Breast epithelium (tissue), 4 donors: ENCODE data around the gene CHST2. TPM values are rescaled to one million over a fixed set of nuclear protein-coding genes. Genes with fewer than 3 reads are reported as not detected.
A peak's percentile ranks its signal among the peaks of the same experiment; 100 is the strongest.

ENCODE experiments used
- DNase-seq, 2 donors: peaks; one replicate each; pipeline ENCODE4 v3.0.0-alpha.2; 2019; ENCODE audit warnings: low spot score in 2 of 2
- H3K27ac ChIP-seq, 2 donors: fragments of 200-600 bp; sonication (generic) in 1 of 2; one replicate each; pipeline ENCODE4 v1.5.1; 2016 to 2019; ENCODE audit warnings: mild to moderate bottlenecking in 1 of 2
- H3K27me3 ChIP-seq, 2 donors: fragments of 200-600 bp; sonication (generic) in 1 of 2; one replicate each; pipeline versions ENCODE4 v1.5.1 to v1.6.0; 2017 to 2019; ENCODE audit warnings: control low read depth in 1 of 2, mild to moderate bottlenecking in 1 of 2
- H3K36me3 ChIP-seq: fragments of 200-600 bp; one replicate; pipeline ENCODE4 v1.5.1; 2019
- H3K4me1 ChIP-seq, 2 donors: fragments of 200-600 bp; sonication (generic); one replicate each; pipeline ENCODE4 v1.5.1; 2016 to 2019; ENCODE audit warnings: control low read depth in 1 of 2
- H3K4me3 ChIP-seq, 3 donors: fragments of 200-600 bp; sonication (generic); 1 replicate in 2 of 3; 2 replicates in 1 of 3; pipeline ENCODE4 v1.5.1; 2016 to 2019; ENCODE audit warnings: mild to moderate bottlenecking in 3 of 3, moderate library complexity in 2 of 3
- H3K9me3 ChIP-seq, 2 donors: fragments of 200-600 bp; sonication (generic) in 1 of 2; one replicate each; pipeline ENCODE4 v1.5.1; 2016 to 2019; ENCODE audit warnings: control low read depth in 1 of 2
- POLR2A ChIP-seq: fragments of 450-650 bp; IDR thresholded peaks from one replicate; pipeline ENCODE4 v1.6.1; 2016; ENCODE audit warnings: antibody characterized with exemption, mild to moderate bottlenecking, moderate library complexity
- POLR2AphosphoS5 ChIP-seq, 3 donors: sonication (generic); formaldehyde crosslinking; IDR thresholded peaks; one replicate each; pipeline ENCODE4 v1.6.1; 2017; ENCODE audit warnings: antibody characterized with exemption in 3 of 3
- intact Hi-C: fragments of 100-400 bp; cut with DNase I; formaldehyde crosslinking; loops from one replicate; pipeline ENCODE4 v1.15.1; 2023; ENCODE audit warnings: low total_unique reads
- total RNA-seq, 3 donors: library from RNA; depleted of rRNA; stranded (reverse); fragments of >200 nt; gene quantifications; one replicate each; pipeline ENCODE4 v1.1.0, GENCODE V29; 2016
- TF ChIP-seq, protein P1 (sequence below), 3 donors: fragments of 450-650 bp; IDR thresholded peaks; one replicate each; pipeline ENCODE4 v1.5.1; 2016 to 2017; ENCODE audit warnings: antibody characterized with exemption in 3 of 3, mild to moderate bottlenecking in 3 of 3, moderate library complexity in 3 of 3

The CHST2 gene
- total RNA-seq, 3 donors from 2014 or later = 3.0 to 6.9 (median 4.5) TPM

DNA sequence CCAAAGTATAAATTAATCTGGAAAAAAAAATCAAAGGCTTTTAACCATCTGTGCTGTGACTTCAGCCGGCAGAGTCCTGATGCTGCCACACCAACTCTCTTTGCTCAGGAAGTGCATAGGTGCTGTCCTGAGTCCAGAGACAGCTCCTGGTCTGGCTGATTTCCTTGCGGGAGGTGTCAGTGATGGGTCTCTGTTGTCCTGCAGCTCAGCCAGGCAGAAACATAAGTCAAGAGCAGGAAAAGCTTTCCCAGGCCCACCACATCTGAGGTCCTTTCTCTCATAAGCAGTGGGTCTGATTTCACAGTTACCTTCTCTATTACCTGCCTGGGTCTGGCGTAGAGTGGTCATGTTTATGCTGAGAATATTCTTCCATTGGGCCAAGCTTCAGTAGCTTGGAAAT is 19.4 kb downstream of the CHST2 start:
- Histone ChIP-seq H3K4me3 (no peak overlapping the region), H3K36me3 (no peaks in the 10 kb centered on the region), H3K4me1 (no peaks in the 10 kb centered on the region), H3K27ac (no peak overlapping the region), H3K9me3 (no peaks in the 10 kb centered on the region), H3K27me3 (no peaks in the 10 kb centered on the region)
- DNase-seq = no peak
- intact Hi-C loops = no loop called here
- TF ChIP-seq, protein P1, sequence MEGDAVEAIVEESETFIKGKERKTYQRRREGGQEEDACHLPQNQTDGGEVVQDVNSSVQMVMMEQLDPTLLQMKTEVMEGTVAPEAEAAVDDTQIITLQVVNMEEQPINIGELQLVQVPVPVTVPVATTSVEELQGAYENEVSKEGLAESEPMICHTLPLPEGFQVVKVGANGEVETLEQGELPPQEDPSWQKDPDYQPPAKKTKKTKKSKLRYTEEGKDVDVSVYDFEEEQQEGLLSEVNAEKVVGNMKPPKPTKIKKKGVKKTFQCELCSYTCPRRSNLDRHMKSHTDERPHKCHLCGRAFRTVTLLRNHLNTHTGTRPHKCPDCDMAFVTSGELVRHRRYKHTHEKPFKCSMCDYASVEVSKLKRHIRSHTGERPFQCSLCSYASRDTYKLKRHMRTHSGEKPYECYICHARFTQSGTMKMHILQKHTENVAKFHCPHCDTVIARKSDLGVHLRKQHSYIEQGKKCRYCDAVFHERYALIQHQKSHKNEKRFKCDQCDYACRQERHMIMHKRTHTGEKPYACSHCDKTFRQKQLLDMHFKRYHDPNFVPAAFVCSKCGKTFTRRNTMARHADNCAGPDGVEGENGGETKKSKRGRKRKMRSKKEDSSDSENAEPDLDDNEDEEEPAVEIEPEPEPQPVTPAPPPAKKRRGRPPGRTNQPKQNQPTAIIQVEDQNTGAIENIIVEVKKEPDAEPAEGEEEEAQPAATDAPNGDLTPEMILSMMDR (IDR thresholded peaks at IDR 0.05) = no peak
- TF ChIP-seq POLR2AphosphoS5 (IDR thresholded peaks at IDR 0.05) = no peak

DNA sequence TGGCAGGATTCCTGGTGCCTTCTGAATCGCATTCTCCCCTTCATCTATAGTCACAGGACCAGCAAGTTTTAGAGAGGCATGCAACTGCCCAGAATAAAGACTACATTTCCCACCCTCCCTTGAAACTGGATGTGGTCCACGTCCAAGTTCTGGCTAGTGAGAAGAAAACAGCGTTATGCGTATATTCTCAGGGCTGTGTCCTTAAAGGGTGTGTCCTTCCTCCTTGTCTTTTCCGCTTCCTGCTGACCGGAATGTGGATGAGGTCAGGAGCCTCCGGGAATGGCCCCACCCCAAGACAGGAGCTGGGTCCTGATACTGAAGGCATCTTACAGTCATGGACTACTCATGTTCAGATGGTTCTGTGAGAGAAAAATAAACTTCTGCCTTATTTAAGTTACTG is 20.2 kb downstream of the CHST2 start:
- Histone ChIP-seq H3K4me3 (no peak overlapping the region), H3K9me3 (no peaks in the 10 kb centered on the region), H3K27ac (peak overlapping the region in 1 of 2 donors; percentile 43), H3K27me3 (no peaks in the 10 kb centered on the region), H3K36me3 (no peaks in the 10 kb centered on the region), H3K4me1 (no peaks in the 10 kb centered on the region)
- intact Hi-C loops = no loop called here
- TF ChIP-seq, protein P1 (IDR thresholded peaks at IDR 0.05) = no peak
- TF ChIP-seq POLR2A = no peak
- peak in 2 of 3 donors; percentile 25 to 29 for TF ChIP-seq POLR2AphosphoS5 (IDR thresholded peaks at IDR 0.05)
- no peak for DNase-seq

DNA sequence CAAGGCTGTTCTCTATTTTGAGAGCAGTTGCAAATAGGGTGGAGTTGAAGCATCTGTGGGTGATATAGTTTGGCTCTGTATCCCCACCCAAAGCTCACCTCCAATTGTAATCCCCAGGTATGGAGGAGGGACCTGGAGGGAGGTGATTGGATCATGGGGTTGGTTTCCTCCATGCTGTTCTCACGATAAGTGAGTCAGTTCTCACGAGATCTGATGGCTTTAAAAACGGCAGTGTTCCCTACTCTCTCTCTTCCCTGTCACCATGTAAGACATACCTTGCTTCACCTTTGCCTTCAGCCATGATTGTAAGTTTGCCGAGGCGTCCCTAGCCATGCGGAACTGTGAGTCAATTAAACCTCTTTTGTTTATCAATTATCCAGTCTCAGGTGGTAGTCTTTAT is 21.0 kb downstream of the CHST2 start:
- DNase-seq = no peak
- H3K36me3 ChIP-seq = no peaks in the 10 kb centered on the region
- intact Hi-C loops = no loop called here
- no peak overlapping the region for H3K4me3 ChIP-seq
- no peaks in the 10 kb centered on the region for H3K4me1 ChIP-seq
- H3K27ac ChIP-seq = peak overlapping the region in 1 of 2 donors; percentile 43
- H3K27me3 ChIP-seq = no peaks in the 10 kb centered on the region
- H3K9me3 ChIP-seq = no peaks in the 10 kb centered on the region
- TF ChIP-seq POLR2A (no peak), POLR2AphosphoS5 (IDR thresholded peaks at IDR 0.05) (no peak)
- TF ChIP-seq, protein P1 (IDR thresholded peaks at IDR 0.05) = no peak

DNA sequence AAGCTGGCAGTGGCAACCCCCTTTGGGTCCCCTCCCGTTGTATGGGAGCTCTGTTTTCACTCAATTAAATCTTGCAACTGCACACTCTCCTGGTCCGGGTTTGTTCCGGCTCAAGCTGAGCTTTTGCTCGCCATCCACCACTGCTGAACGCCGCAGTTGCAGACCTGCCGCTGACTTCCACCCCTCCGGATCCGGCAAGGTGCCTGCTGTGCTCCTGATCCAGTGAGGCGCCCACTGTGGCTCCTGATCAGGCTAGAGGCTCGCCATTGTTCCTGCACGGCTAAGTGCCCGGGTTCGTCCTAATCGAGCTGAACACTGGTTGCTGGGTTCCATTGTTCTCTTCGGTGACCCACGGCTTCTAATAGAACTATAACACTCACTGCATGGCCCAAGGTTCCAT is 22.8 kb downstream of the CHST2 start:
- intact Hi-C loops = no loop called here
- no peak overlapping the region for H3K4me3 ChIP-seq
- no peak for DNase-seq
- no peaks in the 10 kb centered on the region for H3K4me1 ChIP-seq
- H3K27ac ChIP-seq = no peak overlapping the region
- no peaks in the 10 kb centered on the region for H3K36me3 ChIP-seq
- no peaks in the 10 kb centered on the region for H3K9me3 ChIP-seq
- H3K27me3 ChIP-seq = no peaks in the 10 kb centered on the region
- no peak for TF ChIP-seq POLR2AphosphoS5 (IDR thresholded peaks at IDR 0.05)
- TF ChIP-seq, protein P1 (IDR thresholded peaks at IDR 0.05) = no peak
- TF ChIP-seq POLR2A = no peak

DNA sequence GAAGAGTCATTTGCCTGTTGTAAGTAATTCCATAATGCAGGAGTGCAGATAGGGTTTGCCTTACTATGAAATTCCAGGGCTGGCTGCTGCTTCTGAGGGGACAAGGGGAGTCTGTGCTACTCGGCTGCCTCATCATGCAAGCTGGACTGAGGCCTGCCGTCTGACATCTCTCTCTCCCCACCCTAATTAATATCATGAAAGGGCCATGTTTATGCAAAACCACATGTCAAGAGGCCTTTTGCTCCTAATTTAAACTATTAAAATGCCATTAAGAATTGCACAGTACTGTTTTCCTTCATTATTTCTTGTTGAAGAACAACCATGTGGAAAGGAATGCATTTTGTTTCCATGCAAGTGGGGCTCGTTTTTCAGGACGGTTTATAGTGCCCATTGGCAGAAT is 26.3 kb downstream of the CHST2 start:
- no peaks in the 10 kb centered on the region for H3K9me3 ChIP-seq
- H3K36me3 ChIP-seq = no peaks in the 10 kb centered on the region
- no peak for DNase-seq
- H3K4me1 ChIP-seq = no peaks in the 10 kb centered on the region
- TF ChIP-seq POLR2AphosphoS5 (IDR thresholded peaks at IDR 0.05) (no peak), POLR2A (no peak)
- TF ChIP-seq, protein P1 (IDR thresholded peaks at IDR 0.05) = no peak
- H3K27me3 ChIP-seq = no peaks in the 10 kb centered on the region
- H3K27ac ChIP-seq = no peak overlapping the region
- H3K4me3 ChIP-seq = no peak overlapping the region
- intact Hi-C loops = no loop called here
